GM19455 (cell line): ENCODE measurements around the gene FMN1.

Experiments
- ATAC-seq: cut with Tn5 transposase; IDR thresholded peaks from one replicate; pipeline ENCODE4 v1.9.1; 2021; ENCODE audit not compliant: unreplicated experiment

The FMN1 gene

DNA sequence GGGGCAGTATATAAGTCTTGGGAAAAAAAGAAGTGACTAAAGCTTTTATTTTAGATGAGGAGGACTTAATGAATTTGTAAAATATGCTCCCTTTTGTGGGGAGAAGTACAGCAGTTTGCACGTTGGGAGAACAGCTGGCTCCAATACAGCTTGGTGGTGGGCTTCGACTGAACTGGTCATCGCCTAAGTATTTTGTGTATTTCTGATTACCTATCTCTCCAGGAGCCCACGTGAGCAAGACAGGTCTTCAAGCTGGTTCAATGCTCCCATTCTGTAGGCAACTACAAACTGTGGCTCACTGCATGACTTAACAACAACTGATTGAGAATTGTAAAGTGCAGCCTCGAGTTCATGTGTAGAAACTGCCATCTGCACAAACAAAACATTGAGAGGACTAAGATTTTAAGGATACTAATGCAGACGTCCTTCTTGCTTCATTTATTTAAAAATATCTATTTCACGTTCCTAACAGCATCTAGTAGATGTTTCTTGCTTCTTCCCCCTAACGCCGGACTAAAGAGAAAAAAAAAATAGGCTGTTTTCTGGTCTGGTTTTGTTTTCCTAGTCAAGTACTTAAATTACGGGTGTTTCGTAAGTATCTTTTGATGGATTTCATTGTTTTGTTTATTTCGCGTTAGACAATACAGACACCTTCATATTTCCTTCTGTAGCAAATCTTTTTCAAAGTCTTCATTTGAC is 478.1 kb downstream of the FMN1 start:
- ATAC-seq = no peak
